Right lobe of liver (tissue), 4 donors: ENCODE measurements around the gene FLOT2.
A peak's percentile ranks its signal among the peaks of the same experiment; 100 is the strongest.

Experiments
- POLR2A ChIP-seq: fragments of 450-650 bp; IDR thresholded peaks from one replicate; pipeline ENCODE4 v1.6.1; 2017; ENCODE audit warnings: antibody characterized with exemption, mild to moderate bottlenecking
- TF ChIP-seq, protein P1 (sequence below), 4 donors: fragments of 200-600 bp in 3 of 4; fragments of 450-650 bp in 1 of 4; IDR thresholded peaks; one replicate each; pipeline versions ENCODE4 v1.5.1 to v1.8.0; 2016 to 2022; ENCODE audit warnings: antibody characterized with exemption in 4 of 4, mild to moderate bottlenecking in 2 of 4
- donor health status: DM: no; HTN: no; CAD: no.
- donor health status: DM: no; HTN: no; CAD: no.
- donor health status: DM: no; HTN: yes; CAD: no.

DNA sequence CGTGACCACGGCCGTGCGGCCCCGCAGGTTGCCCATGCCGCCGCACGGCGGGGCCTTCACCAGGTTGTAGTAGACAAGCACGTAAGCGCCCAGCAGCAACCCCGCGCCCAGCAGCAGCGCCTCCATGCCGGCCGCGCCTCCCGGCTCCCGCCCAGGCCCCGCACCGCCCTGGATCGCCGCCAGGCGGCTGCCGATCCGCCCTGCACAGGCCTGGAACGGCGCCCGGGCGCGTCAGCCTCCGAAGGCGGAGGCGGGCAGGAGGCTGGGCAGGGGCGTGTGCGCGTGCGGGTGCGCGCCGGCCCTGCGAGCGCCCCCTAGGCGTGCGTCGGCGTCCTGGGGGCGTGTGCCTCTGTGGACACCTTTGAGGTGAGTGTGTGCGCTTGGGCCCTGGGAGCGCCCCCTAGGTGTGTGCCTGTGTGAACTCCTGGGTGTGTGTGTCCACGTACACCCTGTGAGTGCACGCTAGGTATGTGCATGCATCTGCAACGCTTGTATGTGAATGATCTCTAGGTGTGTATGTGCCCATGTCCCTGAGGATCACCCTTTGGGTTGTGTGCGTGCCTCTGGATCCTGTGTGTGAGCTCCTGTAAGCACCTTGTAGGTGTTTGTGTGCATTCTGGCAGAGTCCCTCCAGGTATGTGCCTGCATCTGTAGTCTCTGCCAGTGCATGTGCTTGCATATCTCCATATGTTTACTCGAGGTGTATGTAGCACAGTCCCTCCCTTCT is 5.4 kb upstream of the FLOT2 start, which contains the start of gene DHRS13:
- TF ChIP-seq, protein P1, sequence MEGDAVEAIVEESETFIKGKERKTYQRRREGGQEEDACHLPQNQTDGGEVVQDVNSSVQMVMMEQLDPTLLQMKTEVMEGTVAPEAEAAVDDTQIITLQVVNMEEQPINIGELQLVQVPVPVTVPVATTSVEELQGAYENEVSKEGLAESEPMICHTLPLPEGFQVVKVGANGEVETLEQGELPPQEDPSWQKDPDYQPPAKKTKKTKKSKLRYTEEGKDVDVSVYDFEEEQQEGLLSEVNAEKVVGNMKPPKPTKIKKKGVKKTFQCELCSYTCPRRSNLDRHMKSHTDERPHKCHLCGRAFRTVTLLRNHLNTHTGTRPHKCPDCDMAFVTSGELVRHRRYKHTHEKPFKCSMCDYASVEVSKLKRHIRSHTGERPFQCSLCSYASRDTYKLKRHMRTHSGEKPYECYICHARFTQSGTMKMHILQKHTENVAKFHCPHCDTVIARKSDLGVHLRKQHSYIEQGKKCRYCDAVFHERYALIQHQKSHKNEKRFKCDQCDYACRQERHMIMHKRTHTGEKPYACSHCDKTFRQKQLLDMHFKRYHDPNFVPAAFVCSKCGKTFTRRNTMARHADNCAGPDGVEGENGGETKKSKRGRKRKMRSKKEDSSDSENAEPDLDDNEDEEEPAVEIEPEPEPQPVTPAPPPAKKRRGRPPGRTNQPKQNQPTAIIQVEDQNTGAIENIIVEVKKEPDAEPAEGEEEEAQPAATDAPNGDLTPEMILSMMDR (IDR thresholded peaks at IDR 0.05): peak; percentile 95 to 97 (median 96)
- peak; percentile 16 for TF ChIP-seq POLR2A
